Fibroblast of the aortic adventitia (primary cell): ENCODE results near the gene C3AR1. TPM values are rescaled to one million over a fixed set of nuclear protein-coding genes. Genes with fewer than 3 reads are reported as not detected.
"Not testable (repeated sequence)": the region's sequence is repeated elsewhere in the genome, so short reads cannot be mapped to it uniquely, and the experiment has no call there.

Source experiments
- DNase-seq: peaks from one replicate; pipeline ENCODE4 v3.0.0-alpha.2; 2010; ENCODE audit warnings: low read depth
- H3K4me3 ChIP-seq: 2 replicates; pipeline ENCODE4 v1.5.1; 2011; ENCODE audit warnings: low read depth, mild to moderate bottlenecking, control low read depth, low read length, moderate library complexity
- total RNA-seq: library from RNA; depleted of rRNA; stranded (reverse); fragments of >200 nt; gene quantifications from 2 replicates; pipeline ENCODE4 v1.2.3, GENCODE V29; 2012; ENCODE audit warnings: low replicate concordance
- TF ChIP-seq, protein P1 (sequence below): IDR thresholded peaks from 2 replicates; pipeline ENCODE4 v1.5.1; 2011; ENCODE audit warnings: mild to moderate bottlenecking, low read length, control low read depth, inconsistent platforms; ENCODE audit not compliant: insufficient read depth

C3AR1 gene
- total RNA-seq, 1 donor, result 0.18 TPM

DNA sequence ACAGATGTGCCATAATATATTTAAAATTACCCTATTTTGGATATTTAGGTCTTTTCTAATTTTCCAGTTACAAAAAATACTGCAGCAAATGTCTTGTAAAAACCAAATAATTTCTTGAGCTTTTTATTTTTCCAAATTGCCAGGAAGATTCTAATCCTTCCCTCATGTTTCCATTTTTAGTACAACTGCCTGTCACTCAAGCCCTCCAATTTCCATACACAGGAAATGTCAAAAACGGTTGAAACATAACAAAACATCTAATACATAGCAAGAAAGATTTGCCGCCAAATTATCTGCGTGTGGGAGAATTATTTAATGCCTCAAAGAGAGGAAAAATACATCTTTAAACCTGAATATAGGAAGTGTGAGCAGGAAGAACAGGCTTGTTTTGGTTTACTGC is 36.0 kb downstream of the C3AR1 start:
- TF ChIP-seq, protein P1, sequence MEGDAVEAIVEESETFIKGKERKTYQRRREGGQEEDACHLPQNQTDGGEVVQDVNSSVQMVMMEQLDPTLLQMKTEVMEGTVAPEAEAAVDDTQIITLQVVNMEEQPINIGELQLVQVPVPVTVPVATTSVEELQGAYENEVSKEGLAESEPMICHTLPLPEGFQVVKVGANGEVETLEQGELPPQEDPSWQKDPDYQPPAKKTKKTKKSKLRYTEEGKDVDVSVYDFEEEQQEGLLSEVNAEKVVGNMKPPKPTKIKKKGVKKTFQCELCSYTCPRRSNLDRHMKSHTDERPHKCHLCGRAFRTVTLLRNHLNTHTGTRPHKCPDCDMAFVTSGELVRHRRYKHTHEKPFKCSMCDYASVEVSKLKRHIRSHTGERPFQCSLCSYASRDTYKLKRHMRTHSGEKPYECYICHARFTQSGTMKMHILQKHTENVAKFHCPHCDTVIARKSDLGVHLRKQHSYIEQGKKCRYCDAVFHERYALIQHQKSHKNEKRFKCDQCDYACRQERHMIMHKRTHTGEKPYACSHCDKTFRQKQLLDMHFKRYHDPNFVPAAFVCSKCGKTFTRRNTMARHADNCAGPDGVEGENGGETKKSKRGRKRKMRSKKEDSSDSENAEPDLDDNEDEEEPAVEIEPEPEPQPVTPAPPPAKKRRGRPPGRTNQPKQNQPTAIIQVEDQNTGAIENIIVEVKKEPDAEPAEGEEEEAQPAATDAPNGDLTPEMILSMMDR, result no peak
- H3K4me3 ChIP-seq, result no peak overlapping the region
- DNase-seq, result no peak

DNA sequence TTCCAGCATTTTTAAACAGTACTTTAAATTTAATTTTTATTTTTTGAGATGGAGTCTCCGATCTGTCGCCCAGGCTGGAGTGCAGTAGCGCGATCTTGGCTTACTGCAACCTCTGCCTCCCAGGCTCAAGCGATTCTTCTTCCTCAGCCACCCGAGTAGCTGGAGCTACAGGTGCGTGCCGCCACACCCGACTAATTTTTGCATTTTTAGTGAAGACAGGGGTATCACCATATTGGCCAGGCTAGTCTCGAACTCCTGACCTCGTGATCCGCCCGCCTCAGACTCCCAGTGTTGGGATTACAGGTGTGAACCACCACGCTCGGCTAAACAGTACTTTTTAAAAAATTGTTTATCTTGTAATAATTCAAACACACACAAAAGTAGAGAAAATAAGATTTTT is 37.9 kb downstream of the C3AR1 start:
- no peak for DNase-seq
- no peak overlapping the region for H3K4me3 ChIP-seq
- TF ChIP-seq, protein P1, result no peak

DNA sequence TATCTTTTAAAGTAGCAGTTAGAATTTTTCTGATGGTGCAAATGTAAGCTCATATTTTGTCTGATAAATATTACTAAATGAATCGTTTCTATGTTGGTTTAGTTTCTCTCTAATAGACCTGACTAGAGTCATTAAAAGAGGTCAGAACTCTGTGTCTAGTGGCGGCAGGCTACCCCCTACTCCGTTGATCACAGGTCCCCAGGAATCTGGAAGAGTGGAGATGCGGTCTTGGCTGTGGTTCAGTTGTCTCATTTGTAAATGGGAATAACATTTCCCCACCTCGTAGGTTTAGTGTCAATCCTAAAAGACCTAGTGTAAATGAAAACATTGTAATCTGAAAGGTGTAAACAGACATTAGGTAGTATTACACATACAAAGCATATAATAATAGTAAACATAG is 38.3 kb downstream of the C3AR1 start:
- H3K4me3 ChIP-seq, result no peak overlapping the region
- no peak for DNase-seq
- TF ChIP-seq, protein P1, result no peak

DNA sequence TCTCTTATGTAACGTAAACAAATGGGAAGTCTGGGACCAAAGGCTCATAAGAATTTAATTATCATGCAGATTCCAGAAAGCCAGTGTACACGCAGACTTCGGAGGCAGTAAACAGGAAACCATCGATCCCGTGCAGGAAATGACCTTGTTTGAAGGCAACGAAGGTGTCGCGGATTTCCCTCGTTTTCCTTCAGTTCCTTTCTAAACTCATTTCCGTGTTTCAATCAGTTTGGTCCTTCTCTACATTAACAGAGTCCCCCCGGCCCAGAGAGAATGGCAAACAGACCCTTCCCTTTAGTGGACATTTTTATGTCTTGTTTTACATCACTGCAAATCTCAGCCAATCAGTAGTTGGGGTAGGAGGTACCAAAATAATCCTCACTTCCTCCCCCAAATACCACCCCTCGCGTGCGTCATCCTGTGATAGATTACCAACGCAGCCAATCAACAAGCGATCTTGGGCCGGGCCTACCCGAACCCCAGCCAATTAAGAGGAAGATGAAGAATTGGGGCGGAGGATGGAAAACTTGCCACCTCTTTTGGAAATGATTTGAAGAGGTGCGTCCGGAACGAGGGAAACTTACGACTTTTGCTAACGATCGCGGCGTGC is 39.8 kb downstream of the C3AR1 start:
- DNase-seq, result peak; percentile 100
- peak overlapping the region; percentile 89 for H3K4me3 ChIP-seq
- TF ChIP-seq, protein P1, result no peak

DNA sequence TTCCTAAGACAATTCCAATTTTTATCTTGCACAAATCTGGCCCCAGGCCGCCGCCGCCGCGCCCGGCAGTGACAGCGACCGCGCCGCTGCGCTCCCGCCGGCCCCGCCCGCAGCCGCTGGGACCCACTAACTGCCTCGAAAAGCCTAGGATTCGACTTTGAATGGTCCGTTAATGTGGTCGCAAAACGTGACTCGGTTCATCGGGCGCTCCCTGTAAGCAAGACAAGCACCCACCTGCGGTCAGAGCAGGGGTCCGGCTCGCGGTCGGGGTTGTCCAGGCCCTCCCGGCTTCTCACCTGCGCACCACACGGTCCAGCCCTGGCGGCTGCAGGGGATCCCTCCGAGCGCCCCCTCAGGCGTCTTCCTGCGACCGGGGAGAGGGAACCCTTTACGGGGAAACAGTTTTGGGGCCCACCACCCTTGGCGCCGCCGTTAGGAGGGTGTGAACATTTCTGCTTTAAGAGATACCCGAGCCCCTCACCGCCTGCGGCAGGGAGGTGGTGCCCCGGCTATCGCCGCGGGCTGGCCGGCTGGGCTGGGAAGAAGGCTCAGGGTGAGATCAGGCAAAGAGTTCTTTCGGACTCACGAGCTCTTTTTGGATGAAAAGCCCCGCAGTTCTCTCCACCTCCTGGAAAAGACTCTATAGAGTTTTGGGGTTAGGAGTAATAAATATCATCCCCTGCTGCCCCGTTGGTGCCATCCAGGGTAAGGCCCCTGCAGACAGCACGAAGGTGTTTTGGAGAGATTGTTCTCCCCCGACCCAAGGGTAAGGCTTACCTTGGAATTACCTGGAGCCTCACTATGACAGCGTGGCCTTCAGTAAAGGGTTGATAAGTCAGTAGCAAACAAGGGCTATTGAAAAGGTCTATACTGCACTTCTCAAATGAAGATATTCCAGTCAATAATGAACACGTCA is 47.2 kb downstream of the C3AR1 start:
- TF ChIP-seq, protein P1, result no peak
- H3K4me3 ChIP-seq, result peak overlapping the region; percentile 33
- DNase-seq, result no peak

DNA sequence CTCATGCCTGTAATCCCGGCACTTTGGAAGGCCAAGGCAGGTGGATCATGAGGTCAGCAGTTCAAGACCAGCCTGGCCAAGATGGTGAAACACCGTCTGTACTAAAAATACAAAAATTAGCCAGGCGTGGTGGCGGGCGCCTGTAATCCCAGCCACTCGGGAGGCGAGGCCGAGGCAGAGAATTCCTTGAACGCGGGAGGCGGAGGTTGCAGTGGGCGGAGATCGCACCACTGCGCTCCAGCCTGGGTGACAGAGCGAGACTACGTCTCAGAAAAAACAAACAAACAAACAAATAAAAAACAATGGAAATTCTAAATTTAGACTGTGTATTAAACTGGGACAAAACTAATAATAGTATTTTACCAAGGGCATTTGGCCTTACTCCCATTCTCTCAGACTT is 47.9 kb downstream of the C3AR1 start:
- DNase-seq, H3K4me3 ChIP-seq: not testable (repeated sequence)

DNA sequence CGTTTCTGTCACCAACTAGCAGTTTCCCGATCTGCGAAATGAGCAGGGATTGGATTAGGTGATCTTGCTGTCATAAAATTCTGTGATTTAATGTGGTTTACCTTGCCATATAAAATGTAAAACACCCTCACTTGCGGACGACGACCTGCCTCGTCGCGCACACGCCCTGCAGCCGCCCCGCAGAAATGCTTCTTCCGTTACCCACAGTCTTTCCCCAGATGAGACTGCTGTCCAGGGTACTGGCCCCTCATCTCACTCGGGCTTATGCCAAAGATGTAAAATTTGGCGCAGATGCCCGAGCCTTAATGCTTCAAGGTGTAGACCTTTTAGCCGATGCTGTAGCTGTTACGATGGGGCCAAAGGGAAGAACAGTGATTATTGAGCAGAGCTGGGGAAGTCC is 51.3 kb downstream of the C3AR1 start:
- no peak for DNase-seq
- no peak overlapping the region for H3K4me3 ChIP-seq
- TF ChIP-seq, protein P1, result no peak
